HCT116 (cell line): ENCODE measurements around the gene IQCK. TPM values are rescaled to one million over a fixed set of nuclear protein-coding genes. Genes with fewer than 3 reads are reported as not detected.

ENCODE experiments used
- ATAC-seq: fragments of 200-7000 bp; cut with Tn5 transposase; 2 replicates; pipeline ENCODE4 v1.9.1; 2020; ENCODE audit warnings: mild to moderate bottlenecking, moderate library complexity
- BruUV-seq: library from RNA; stranded (reverse); fragments of 400-500 nt; replicated peaks from 2 replicates; lab custom pipeline; 2021; lab: Mats Ljungman, UMichigan
- CTCF ChIA-PET: fragments of 300-600 bp; sonication (Branson Sonifier 250); formaldehyde crosslinking; loops from one replicate; lab custom pipeline; 2021; ENCODE audit warnings: antibody characterized with exemption; lab: Charles Lee
- POLR2A ChIA-PET: fragments of 300-600, 350-600 bp; sonication (Branson Sonifier 250); formaldehyde crosslinking; loops from one replicate; lab custom pipeline; 2021; ENCODE audit warnings: antibody characterized with exemption; lab: Charles Lee
- RAD21 ChIA-PET, 2 experiments: fragments of 300-600 bp; sonication (Branson Sonifier 250); formaldehyde crosslinking; loops; one replicate each; lab custom pipeline; 2023; ENCODE audit warnings: low total read pairs in 2 of 2; ENCODE audit not compliant: uncharacterized antibody in 2 of 2, unreplicated experiment in 2 of 2, low non-redundant PET in 1 of 2; lab: Charles Lee
- DNase-seq: peaks from one replicate; pipeline ENCODE4 v3.0.0-alpha.2; 2010; ENCODE audit warnings: low read depth, low spot score
- H2AFZ ChIP-seq: fragments of 200-600 bp; shearing (Covaris generic), sonication (generic); 2 replicates; pipeline ENCODE4 v1.6.1; 2017; ENCODE audit warnings: low read depth, mixed run types, mixed read lengths, antibody characterized with exemption, low read length; ENCODE audit not compliant: poor library complexity, severe bottlenecking
- H3K27ac ChIP-seq: 2 replicates; pipeline ENCODE4 v1.5.1; 2012; ENCODE audit warnings: low read depth, low read length
- H3K27me3 ChIP-seq: fragments of 200-600 bp; sonication (generic); 2 replicates; pipeline ENCODE4 v1.6.1; 2016; ENCODE audit warnings: mixed run types, low read length, mixed read lengths; ENCODE audit not compliant: insufficient read depth
- H3K36me3 ChIP-seq, 2 experiments: fragments of 200-500 bp in 1 of 2; fragments of 200-600 bp in 1 of 2; sonication (Bioruptor generic) in 1 of 2; sonication (generic) in 1 of 2; 2 replicates each; pipeline versions ENCODE4 v1.5.1 to v1.6.1; 2014 to 2016; ENCODE audit warnings: low read length in 2 of 2, inconsistent platforms in 1 of 2, mixed read lengths in 1 of 2, mixed run types in 1 of 2; ENCODE audit not compliant: insufficient read depth in 2 of 2, control insufficient read depth in 1 of 2
- H3K4me1 ChIP-seq, 2 experiments: fragments of 200-600 bp in 1 of 2; sonication (generic) in 1 of 2; 2 replicates each; pipeline versions ENCODE4 v1.5.1 to v1.6.1; 2012 to 2017; ENCODE audit warnings: low read length in 2 of 2, inconsistent platforms in 1 of 2, mild to moderate bottlenecking in 1 of 2, mixed read lengths in 1 of 2, mixed run types in 1 of 2, moderate library complexity in 1 of 2; ENCODE audit not compliant: insufficient read depth in 2 of 2, control insufficient read depth in 1 of 2
- H3K4me2 ChIP-seq: fragments of 200-600 bp; sonication (generic); 2 replicates; pipeline ENCODE4 v1.6.1; 2017; ENCODE audit warnings: mixed run types, low read length, mixed read lengths
- H3K4me3 ChIP-seq, 2 experiments: fragments of 200-600 bp in 1 of 2; sonication (generic) in 1 of 2; replicated peaks in 1 of 2; 2 replicates each; pipeline ENCODE4 v1.5.1; 2011 to 2016; ENCODE audit warnings: low read length in 2 of 2, control low read depth in 1 of 2, low read depth in 1 of 2, mild to moderate bottlenecking in 1 of 2, mixed read lengths in 1 of 2, mixed run types in 1 of 2
- H3K79me2 ChIP-seq: fragments of 200-600 bp; sonication (generic); 2 replicates; pipeline ENCODE4 v1.6.1; 2017; ENCODE audit warnings: mild to moderate bottlenecking, mixed run types, low read length, moderate library complexity, mixed read lengths; ENCODE audit not compliant: insufficient read depth
- H3K9ac ChIP-seq: fragments of 200-600 bp; sonication (generic); 2 replicates; pipeline ENCODE4 v1.6.1; 2016; ENCODE audit warnings: low read length, mixed read lengths
- H3K9me2 ChIP-seq: fragments of 200-600 bp; sonication (generic), shearing (Covaris generic); 2 replicates; pipeline ENCODE4 v1.6.1; 2017; ENCODE audit warnings: mixed run types, mild to moderate bottlenecking, moderate library complexity; ENCODE audit not compliant: insufficient read depth
- H3K9me3 ChIP-seq, 2 experiments: fragments of 200-500 bp in 1 of 2; fragments of 200-600 bp in 1 of 2; sonication (Bioruptor generic) in 1 of 2; sonication (generic) in 1 of 2; 2 replicates each; pipeline ENCODE4 v1.6.1; 2014 to 2017; ENCODE audit warnings: low read length in 2 of 2, mixed read lengths in 2 of 2, inconsistent platforms in 1 of 2, low read depth in 1 of 2, mild to moderate bottlenecking in 1 of 2, mixed run types in 1 of 2, moderate library complexity in 1 of 2; ENCODE audit not compliant: control insufficient read depth in 1 of 2, insufficient read depth in 1 of 2
- H4K20me1 ChIP-seq: fragments of 200-600 bp; sonication (generic), shearing (Covaris generic); 2 replicates; pipeline ENCODE4 v1.6.1; 2017; ENCODE audit warnings: mixed run types, mild to moderate bottlenecking, moderate library complexity; ENCODE audit not compliant: insufficient read depth
- CBX3 ChIP-seq: IDR thresholded peaks from 2 replicates; pipeline ENCODE4 v1.6.1; 2012; ENCODE audit warnings: low read depth
- CEBPB ChIP-seq: IDR thresholded peaks from 2 replicates; pipeline ENCODE4 v1.6.1; 2012; ENCODE audit warnings: low read depth
- EGR1 ChIP-seq: IDR thresholded peaks from 2 replicates; pipeline ENCODE4 v1.6.1; 2012; ENCODE audit warnings: low read depth
- ELF1 ChIP-seq: IDR thresholded peaks from 2 replicates; pipeline ENCODE4 v1.6.1; 2012; ENCODE audit warnings: low read depth, borderline replicate concordance
- EZH2 ChIP-seq: fragments of 200-600 bp; sonication (generic); IDR thresholded peaks from 2 replicates; pipeline ENCODE4 v1.6.1; 2017; ENCODE audit warnings: antibody characterized with exemption, mixed run types
- EZH2phosphoT487 ChIP-seq: fragments of 200-600 bp; IDR thresholded peaks from 2 replicates; pipeline ENCODE4 v1.6.1; 2018; ENCODE audit warnings: antibody characterized with exemption, borderline replicate concordance
- FOSL1 ChIP-seq: IDR thresholded peaks from 2 replicates; pipeline ENCODE4 v1.6.1; 2012; ENCODE audit warnings: low read depth
- MAX ChIP-seq: IDR thresholded peaks from 2 replicates; pipeline ENCODE4 v1.6.1; 2012
- POLR2A ChIP-seq: IDR thresholded peaks from 2 replicates; pipeline ENCODE4 v1.7.0; 2011; ENCODE audit warnings: borderline replicate concordance; ENCODE audit not compliant: insufficient read depth, insufficient read length; ENCODE audit errors: extremely low read depth
- POLR2AphosphoS5 ChIP-seq: IDR thresholded peaks from 2 replicates; pipeline ENCODE4 v1.6.1; 2011; ENCODE audit warnings: mild to moderate bottlenecking, low read depth, low read length, moderate library complexity
- SP1 ChIP-seq: IDR thresholded peaks from 2 replicates; pipeline ENCODE4 v1.6.1; 2012; ENCODE audit warnings: low read depth
- SRF ChIP-seq: IDR thresholded peaks from 2 replicates; pipeline ENCODE4 v1.6.1; 2012; ENCODE audit warnings: low read depth
- ZBTB33 ChIP-seq: IDR thresholded peaks from 2 replicates; pipeline ENCODE4 v1.6.1; 2011; ENCODE audit warnings: mild to moderate bottlenecking, low read length, moderate library complexity; ENCODE audit not compliant: insufficient replicate concordance; ENCODE audit errors: extremely low read depth
- ZNF274 ChIP-seq: fragments of 200-500 bp; sonication (Bioruptor generic); IDR thresholded peaks from 2 replicates; pipeline ENCODE4 v1.6.1; 2014; ENCODE audit warnings: mild to moderate bottlenecking, low read depth, low read length, inconsistent platforms
- intact Hi-C: fragments of 100-400 bp; cut with micrococcal nuclease; formaldehyde crosslinking; loops from 2 replicates; pipeline ENCODE4 v1.10.0; 2022
- total RNA-seq: library from RNA; stranded (reverse); gene quantifications from one replicate; pipeline ENCODE4 v1.2.1, GENCODE V29; 2021; ENCODE audit not compliant: unreplicated experiment

The IQCK gene
- total RNA-seq, 1 experiment from 2014 or later: 11.8 TPM

DNA sequence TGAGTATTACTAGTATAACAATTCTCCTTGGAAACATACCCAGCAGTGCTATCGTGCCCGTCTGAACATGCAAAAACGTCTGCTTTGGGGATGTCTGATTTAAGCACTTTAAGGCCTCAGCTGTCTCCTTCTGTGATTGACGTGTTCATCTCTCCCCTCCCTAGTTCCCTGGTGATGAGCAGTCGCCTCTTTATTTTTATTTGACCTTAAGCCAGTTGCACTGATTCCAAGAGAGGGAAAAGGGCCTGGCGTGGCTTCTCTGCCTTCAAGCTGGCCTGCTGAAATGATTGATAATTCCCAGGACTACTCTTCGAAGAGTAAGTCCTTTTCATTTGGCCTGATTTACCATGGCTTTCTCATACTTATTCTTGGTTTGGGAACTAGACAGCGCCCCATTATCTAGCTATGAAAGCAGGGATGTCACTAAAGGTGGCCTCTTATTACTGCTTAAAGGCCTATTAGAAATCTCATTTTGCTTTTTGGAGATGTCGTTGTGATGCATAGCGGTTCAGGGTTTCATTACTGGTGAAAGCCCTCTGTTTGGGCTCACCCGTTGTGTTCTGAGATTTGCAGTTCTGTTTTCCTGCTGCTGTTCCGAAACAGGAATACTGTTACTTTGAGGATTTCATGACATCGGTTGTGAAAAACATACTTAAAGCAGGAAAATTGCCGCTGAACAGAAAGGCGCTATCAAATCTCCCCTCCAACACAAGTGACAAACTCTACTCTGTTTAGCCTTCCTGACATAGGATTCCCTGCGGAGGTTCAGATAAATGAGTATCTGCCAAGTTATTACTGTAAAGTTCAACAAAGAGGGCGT is 65.5 kb downstream of the IQCK start:
- Histone ChIP-seq H3K36me3 (no peaks in the 10 kb centered on the region), H3K4me1 (no peaks in the 10 kb centered on the region), H3K27ac (no peak overlapping the region), H3K9me3 (no peaks in the 10 kb centered on the region), H3K4me2 (no peak overlapping the region), H4K20me1 (no peaks in the 10 kb centered on the region)
- no peak for DNase-seq
- no peak for TF ChIP-seq SRF
- no peak for TF ChIP-seq MAX
- TF ChIP-seq ZNF274: no peak
- TF ChIP-seq, all 23 proteins: peak for 0
- POLR2A ChIA-PET: interaction anchor here (0.7 kb wide), 1 partner anchor 78 kb away, joined by 3 read pairs; no protein-coding TSS in a partner anchor
- no peak overlapping the region for H3K4me3 ChIP-seq
- intact Hi-C loops: no loop called here
- no peaks in the 10 kb centered on the region for H3K9me2 ChIP-seq
- CTCF ChIA-PET: no interaction called here
- ATAC-seq: no peak
- no peak overlapping the region for H3K9ac ChIP-seq
- no peaks in the 10 kb centered on the region for H3K27me3 ChIP-seq
- no peaks in the 10 kb centered on the region for H3K79me2 ChIP-seq
- BruUV-seq: no TSS peak
- RAD21 ChIA-PET: no interaction called here
- no peak overlapping the region for H2AFZ ChIP-seq

GRCh38 chr16:19784183-19784736 is 66.2 kb downstream of the IQCK start:
- no peak overlapping the region for H3K4me2 ChIP-seq
- H3K27me3 ChIP-seq: no peaks in the 10 kb centered on the region
- ChIA-PET RAD21 (no interaction called here), POLR2A (no interaction called here), CTCF (no interaction called here)
- no peaks in the 10 kb centered on the region for H3K79me2 ChIP-seq
- no peaks in the 10 kb centered on the region for H3K4me1 ChIP-seq
- H3K4me3 ChIP-seq: no peak overlapping the region
- BruUV-seq: no TSS peak
- no peaks in the 10 kb centered on the region for H3K9me3 ChIP-seq
- no peak overlapping the region for H2AFZ ChIP-seq
- no peak overlapping the region for H3K27ac ChIP-seq
- intact Hi-C loops: no loop called here
- TF ChIP-seq FOSL1: no peak
- TF ChIP-seq CEBPB: no peak
- TF ChIP-seq EZH2: no peak
- TF ChIP-seq POLR2AphosphoS5: no peak
- TF ChIP-seq POLR2A: no peak
- TF ChIP-seq ZBTB33: no peak
- TF ChIP-seq CBX3: no peak
- TF ChIP-seq ELF1: no peak
- no peak for TF ChIP-seq SP1
- TF ChIP-seq SRF: no peak
- no peak for TF ChIP-seq EZH2phosphoT487
- TF ChIP-seq EGR1: no peak
- no peaks in the 10 kb centered on the region for H3K9me2 ChIP-seq
- no peaks in the 10 kb centered on the region for H4K20me1 ChIP-seq
- DNase-seq (no peak), ATAC-seq (no peak)
- no peaks in the 10 kb centered on the region for H3K36me3 ChIP-seq
- H3K9ac ChIP-seq: no peak overlapping the region
